Mesendoderm (in vitro differentiated cells): ENCODE measurements around the gene NAV2.
A peak's percentile ranks its signal among the peaks of the same experiment; 100 is the strongest.

Source experiments
- DNase-seq: peaks from one replicate; pipeline ENCODE4 v3.0.0; 2013
- H2AK5ac ChIP-seq: 2 replicates; pipeline ENCODE4 v1.6.1; 2013; ENCODE audit warnings: low read length, inconsistent platforms
- H2BK120ac ChIP-seq: 2 replicates; pipeline ENCODE4 v1.6.1; 2013; ENCODE audit warnings: low read depth, mild to moderate bottlenecking, low read length, moderate library complexity, mixed read lengths
- H2BK15ac ChIP-seq: replicated peaks from 2 replicates; pipeline ENCODE4 v1.6.1; 2013; ENCODE audit warnings: low read depth, mild to moderate bottlenecking, moderate library complexity
- H2BK5ac ChIP-seq: 2 replicates; pipeline ENCODE4 v1.6.1; 2013; ENCODE audit warnings: low read length, inconsistent platforms
- H3K18ac ChIP-seq: 2 replicates; pipeline ENCODE4 v1.6.1; 2013; ENCODE audit warnings: mild to moderate bottlenecking, low read length, mixed read lengths
- H3K23ac ChIP-seq: one replicate; pipeline ENCODE4 v1.6.1; 2013; ENCODE audit warnings: low read length
- H3K27ac ChIP-seq: 2 replicates; pipeline ENCODE4 v1.5.1; 2013; ENCODE audit warnings: low read depth, mild to moderate bottlenecking, inconsistent platforms, low read length, moderate library complexity
- H3K27me3 ChIP-seq: 2 replicates; pipeline ENCODE4 v1.6.1; 2013; ENCODE audit warnings: low read length, control low read depth, mild to moderate bottlenecking, inconsistent platforms; ENCODE audit not compliant: insufficient read depth, poor library complexity
- H3K36me3 ChIP-seq: 2 replicates; pipeline ENCODE4 v1.6.1; 2013; ENCODE audit warnings: low read length, inconsistent platforms; ENCODE audit not compliant: control insufficient read depth, insufficient read depth
- H3K4ac ChIP-seq: one replicate; pipeline ENCODE4 v1.6.1; 2013; ENCODE audit warnings: low read depth, mild to moderate bottlenecking, low read length, moderate library complexity
- H3K4me1 ChIP-seq: 2 replicates; pipeline ENCODE4 v1.6.1; 2013; ENCODE audit warnings: low read depth, low read length, inconsistent platforms; ENCODE audit not compliant: control insufficient read depth
- H3K4me2 ChIP-seq: 2 replicates; pipeline ENCODE4 v1.6.1; 2013; ENCODE audit warnings: low read length
- H3K4me3 ChIP-seq: 2 replicates; pipeline ENCODE4 v1.5.1; 2013; ENCODE audit warnings: mild to moderate bottlenecking, low read length
- H3K56ac ChIP-seq: one replicate; pipeline ENCODE4 v1.6.1; 2013; ENCODE audit warnings: low read length
- H3K79me1 ChIP-seq: 2 replicates; pipeline ENCODE4 v1.6.1; 2013; ENCODE audit warnings: low read length, inconsistent platforms
- H3K79me2 ChIP-seq: 2 replicates; pipeline ENCODE4 v1.6.1; 2013; ENCODE audit warnings: mild to moderate bottlenecking, low read length; ENCODE audit not compliant: control insufficient read depth, insufficient read depth
- H3K9ac ChIP-seq: 2 replicates; pipeline ENCODE4 v1.6.1; 2013; ENCODE audit warnings: low read length, inconsistent platforms
- H4K5ac ChIP-seq: one replicate; pipeline ENCODE4 v1.6.1; 2013; ENCODE audit warnings: low read length
- H4K8ac ChIP-seq: one replicate; pipeline ENCODE4 v1.6.1; 2013; ENCODE audit warnings: low read depth, mild to moderate bottlenecking, control low read depth, low read length, moderate library complexity
- WGBS: extraction: QIAGEN DNeasy Blood & Tissue Kit; methylation state at CpG from one replicate; pipeline ENCODE4 v1.1.7; 2013; ENCODE audit warnings: low lambda C conversion rate, missing lambda C conversion rate; ENCODE audit not compliant: insufficient coverage; ENCODE audit errors: extremely low coverage; 5-methylcytosine and 5-hydroxymethylcytosine counted together

NAV2 gene

GRCh38 chr11:19768815-19769214 lies 56.2 kb downstream of the NAV2 start:
- Histone ChIP-seq H2BK5ac (no peak overlapping the region), H3K4ac (no peak overlapping the region), H3K79me2 (no peaks in the 10 kb centered on the region), H3K4me3 (no peak overlapping the region), H4K8ac (no peak overlapping the region), H3K56ac (no peak overlapping the region), H3K23ac (no peak overlapping the region), H2AK5ac (no peak overlapping the region), H3K4me1 (peaks cover 9% of the 10 kb centered on the region), H3K79me1 (no peaks in the 10 kb centered on the region), H4K5ac (no peak overlapping the region), H2BK120ac (no peak overlapping the region), H2BK15ac (no peak overlapping the region), H3K27me3 (no peaks in the 10 kb centered on the region), H3K4me2 (no peak overlapping the region), H3K36me3 (no peaks in the 10 kb centered on the region), H3K27ac (no peak overlapping the region), H3K18ac (no peak overlapping the region), H3K9ac (no peak overlapping the region)
- DNase-seq: no peak

- DNase-seq: no peak
- Histone ChIP-seq H3K27ac (no peak overlapping the region), H3K79me2 (no peaks in the 10 kb centered on the region)
Measured at GRCh38 chr11:19769820-19770219, 57.2 kb downstream of the NAV2 start.

GRCh38 chr11:19770277-19770676 lies 57.6 kb downstream of the NAV2 start:
- no peak overlapping the region for H2BK120ac ChIP-seq
- no CpG with 5 or more reads among the region's 2 CpGs for WGBS
- H3K27me3 ChIP-seq: no peaks in the 10 kb centered on the region
- no peak overlapping the region for H2AK5ac ChIP-seq
- H3K4me1 ChIP-seq: peaks cover 9% of the 10 kb centered on the region
- no peak overlapping the region for H3K9ac ChIP-seq
- no peaks in the 10 kb centered on the region for H3K79me1 ChIP-seq
- no peak overlapping the region for H3K23ac ChIP-seq
- H3K4ac ChIP-seq: no peak overlapping the region
- H3K4me2 ChIP-seq: no peak overlapping the region
- no peak overlapping the region for H3K56ac ChIP-seq
- DNase-seq: no peak
- H4K5ac ChIP-seq: no peak overlapping the region
- no peak overlapping the region for H2BK15ac ChIP-seq
- H3K18ac ChIP-seq: no peak overlapping the region
- no peaks in the 10 kb centered on the region for H3K79me2 ChIP-seq
- no peak overlapping the region for H4K8ac ChIP-seq
- no peak overlapping the region for H2BK5ac ChIP-seq
- H3K4me3 ChIP-seq: no peak overlapping the region
- H3K36me3 ChIP-seq: no peaks in the 10 kb centered on the region
- no peak overlapping the region for H3K27ac ChIP-seq

More at GRCh38 chr11:19769820-19770219, 57.2 kb downstream of the NAV2 start:
- Histone ChIP-seq H2BK5ac (no peak overlapping the region), H4K5ac (no peak overlapping the region), H2BK120ac (no peak overlapping the region), H3K4me2 (no peak overlapping the region), H4K8ac (no peak overlapping the region), H3K27me3 (no peaks in the 10 kb centered on the region), H3K56ac (no peak overlapping the region), H2BK15ac (no peak overlapping the region), H3K9ac (no peak overlapping the region), H3K18ac (no peak overlapping the region), H3K4me1 (peaks cover 9% of the 10 kb centered on the region), H3K23ac (no peak overlapping the region), H3K4ac (no peak overlapping the region), H3K79me1 (no peaks in the 10 kb centered on the region), H2AK5ac (no peak overlapping the region), H3K4me3 (no peak overlapping the region), H3K36me3 (no peaks in the 10 kb centered on the region)
- WGBS: no CpG with 5 or more reads among the region's 1 CpG

DNA sequence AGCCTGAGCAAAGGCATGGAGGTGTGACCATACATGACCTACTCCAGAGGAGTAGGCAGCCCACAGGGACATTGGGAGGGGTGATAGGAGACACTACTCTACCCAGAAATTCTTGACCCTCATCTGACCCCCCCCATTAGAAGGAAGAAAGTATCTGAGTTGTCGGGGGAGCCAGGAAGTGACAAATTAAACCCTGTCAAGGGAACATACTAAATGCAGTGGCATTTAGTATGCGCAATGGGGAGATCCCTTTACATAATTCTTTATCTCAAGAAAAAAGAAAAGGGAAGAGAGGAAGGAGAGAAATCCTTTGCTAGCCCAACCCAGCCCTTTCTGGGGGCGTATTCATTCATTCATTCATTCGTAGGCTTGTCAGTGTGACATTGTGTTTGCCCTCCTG lies 58.8 kb downstream of the NAV2 start:
- no peak overlapping the region for H3K27ac ChIP-seq
- H3K27me3 ChIP-seq: no peaks in the 10 kb centered on the region
- no peak overlapping the region for H3K4me2 ChIP-seq
- no peak overlapping the region for H3K23ac ChIP-seq
- no peaks in the 10 kb centered on the region for H3K79me2 ChIP-seq
- H2AK5ac ChIP-seq: no peak overlapping the region
- DNase-seq: no peak
- no peak overlapping the region for H3K56ac ChIP-seq
- no peak overlapping the region for H2BK15ac ChIP-seq
- H3K4me1 ChIP-seq: peaks cover 9% of the 10 kb centered on the region
- H4K5ac ChIP-seq: no peak overlapping the region
- no peak overlapping the region for H2BK120ac ChIP-seq
- H3K36me3 ChIP-seq: no peaks in the 10 kb centered on the region
- H3K79me1 ChIP-seq: no peaks in the 10 kb centered on the region
- H2BK5ac ChIP-seq: no peak overlapping the region
- no peak overlapping the region for H4K8ac ChIP-seq
- no CpG with 5 or more reads among the region's 4 CpGs for WGBS
- H3K4me3 ChIP-seq: no peak overlapping the region
- H3K18ac ChIP-seq: no peak overlapping the region
- H3K4ac ChIP-seq: no peak overlapping the region
- H3K9ac ChIP-seq: no peak overlapping the region

DNA sequence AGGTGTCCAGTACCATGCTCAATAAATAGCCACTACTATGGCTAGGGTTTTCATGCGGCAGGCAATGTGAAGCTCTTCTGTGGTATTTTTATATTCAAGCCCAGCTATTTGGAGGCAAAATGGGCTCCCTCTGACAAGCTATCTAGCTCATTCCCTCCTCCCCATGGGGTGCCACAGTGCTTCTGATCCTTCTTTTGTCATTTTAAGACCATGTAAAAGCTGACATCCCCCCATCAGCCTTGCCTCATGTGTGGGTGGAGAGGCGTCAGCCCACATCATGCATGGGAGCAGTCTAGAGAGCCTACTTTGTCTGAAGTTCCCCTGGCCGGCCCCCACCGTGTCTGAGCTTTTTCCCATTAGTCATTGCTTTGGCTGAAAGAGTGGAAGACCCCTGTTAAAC lies 59.8 kb downstream of the NAV2 start:
- Histone ChIP-seq H3K4me3 (no peak overlapping the region), H4K5ac (no peak overlapping the region), H3K79me1 (no peaks in the 10 kb centered on the region), H3K36me3 (no peaks in the 10 kb centered on the region), H3K56ac (no peak overlapping the region), H2BK15ac (no peak overlapping the region), H2AK5ac (no peak overlapping the region), H2BK120ac (no peak overlapping the region), H3K27ac (no peak overlapping the region), H4K8ac (no peak overlapping the region), H3K4me2 (no peak overlapping the region), H3K18ac (no peak overlapping the region), H3K4ac (no peak overlapping the region), H3K23ac (no peak overlapping the region), H3K9ac (no peak overlapping the region), H3K79me2 (no peaks in the 10 kb centered on the region), H3K4me1 (peaks cover 9% of the 10 kb centered on the region), H2BK5ac (no peak overlapping the region), H3K27me3 (no peaks in the 10 kb centered on the region)
- WGBS: no CpG with 5 or more reads among the region's 4 CpGs
- DNase-seq: peak; percentile 66

- Histone ChIP-seq H3K18ac (no peak overlapping the region), H2BK5ac (no peak overlapping the region), H3K23ac (no peak overlapping the region), H2AK5ac (no peak overlapping the region), H4K8ac (no peak overlapping the region), H3K79me1 (no peaks in the 10 kb centered on the region), H3K79me2 (no peaks in the 10 kb centered on the region), H3K9ac (no peak overlapping the region), H3K56ac (no peak overlapping the region), H3K36me3 (no peaks in the 10 kb centered on the region), H2BK120ac (no peak overlapping the region), H3K4me2 (no peak overlapping the region), H4K5ac (no peak overlapping the region), H2BK15ac (no peak overlapping the region), H3K27ac (no peak overlapping the region), H3K4ac (no peak overlapping the region), H3K4me3 (no peak overlapping the region), H3K4me1 (peaks cover 9% of the 10 kb centered on the region), H3K27me3 (no peaks in the 10 kb centered on the region)
- WGBS: no CpG with 5 or more reads among the region's 3 CpGs
- DNase-seq: no peak
Measured at GRCh38 chr11:19774329-19774728, 61.7 kb downstream of the NAV2 start.
